Skin of body (tissue), 2 donors: Measurements from ENCODE around the gene SMO. TPM values are rescaled to one million over a fixed set of nuclear protein-coding genes. Genes with fewer than 3 reads are reported as not detected.
A peak's percentile ranks its signal among the peaks of the same experiment; 100 is the strongest.
"Not testable (repeated sequence)": the region's sequence is repeated elsewhere in the genome, so short reads cannot be mapped to it uniquely, and the experiment has no call there.

Experiments
- DNase-seq: peaks from one replicate; lab custom pipeline; 2025; lab: John Stamatoyannopoulos, UW
- total RNA-seq: library from RNA; depleted of rRNA; stranded (reverse); fragments of >200 nt; gene quantifications from one replicate; pipeline ENCODE4 v1.2.3, GENCODE V29; 2014

SMO gene
- total RNA-seq, 1 donor from 2014 or later, result 28.8 TPM

GRCh38 chr7:129208667-129209066, 20.2 kb downstream of the SMO start:
- no peak for DNase-seq

GRCh38 chr7:129209067-129209926, 20.9 kb downstream of the SMO start:
- no peak for DNase-seq

GRCh38 chr7:129210256-129210988, 22.0 kb downstream of the SMO start:
- DNase-seq, result no peak

GRCh38 chr7:129210989-129211312, 22.5 kb downstream of the SMO start:
- DNase-seq, result no peak

GRCh38 chr7:129212126-129212525, 23.7 kb downstream of the SMO start:
- DNase-seq, result no peak

- no peak for DNase-seq
Measured at GRCh38 chr7:129212596-129212995, 24.2 kb downstream of the SMO start.

GRCh38 chr7:129213828-129214227, 25.4 kb downstream of the SMO start:
- no peak for DNase-seq

- DNase-seq, result not testable (repeated sequence)
Measured at GRCh38 chr7:129215691-129216090, 27.3 kb downstream of the SMO start.

- DNase-seq, result not testable (repeated sequence)
Measured at GRCh38 chr7:129216101-129216715, 27.8 kb downstream of the SMO start.

GRCh38 chr7:129216821-129217416, 28.5 kb downstream of the SMO start:
- not testable (repeated sequence) for DNase-seq

- DNase-seq, result peak; percentile 52
Measured at GRCh38 chr7:129218514-129219062, 30.2 kb downstream of the SMO start.

GRCh38 chr7:129219166-129219565, 30.7 kb downstream of the SMO start:
- DNase-seq, result not testable (repeated sequence)

GRCh38 chr7:129222064-129222463, 33.6 kb downstream of the SMO start:
- no peak for DNase-seq

- peak; percentile 98 for DNase-seq
Measured at GRCh38 chr7:129224251-129225205, 36.1 kb downstream of the SMO start, which contains the start of gene AHCYL2. Gene AHCYL2, plus strand, starts transcription at chr7:129225030.

- no peak for DNase-seq
Measured at GRCh38 chr7:129225206-129225930, 36.9 kb downstream of the SMO start.

GRCh38 chr7:129225931-129226572, 37.6 kb downstream of the SMO start:
- DNase-seq, result no peak

GRCh38 chr7:129227646-129228578, 39.5 kb downstream of the SMO start:
- DNase-seq, result no peak

GRCh38 chr7:129228633-129229032, 40.2 kb downstream of the SMO start:
- no peak for DNase-seq
